Mesenteric fat pad (tissue), 1 donor: ENCODE data around the gene CMTM5. TPM values are rescaled to one million over a fixed set of nuclear protein-coding genes. Genes with fewer than 3 reads are reported as not detected.
"Not testable (repeated sequence)": the region's sequence is repeated elsewhere in the genome, so short reads cannot be mapped to it uniquely, and the experiment has no call there.

ENCODE experiments used
- DNase-seq: peaks from one replicate; pipeline ENCODE4 v3.0.0-alpha.2; 2020; ENCODE audit warnings: low spot score
- total RNA-seq: library from RNA; stranded (reverse); fragmentation: NEBNext Ultra II Directional; extraction: Animal tissue kit (Norgen Biotek cat#: 25700); gene quantifications from one replicate; pipeline ENCODE4 v1.2.1, GENCODE V29; 2021
- donor health status: DM: yes; HTN: yes; CAD: no.

Gene CMTM5
- total RNA-seq, 1 donor from 2014 or later: not detected

- no peak for DNase-seq
Observed at GRCh38 chr14:23377573-23378563, 1.0 kb downstream of the CMTM5 start.

DNA sequence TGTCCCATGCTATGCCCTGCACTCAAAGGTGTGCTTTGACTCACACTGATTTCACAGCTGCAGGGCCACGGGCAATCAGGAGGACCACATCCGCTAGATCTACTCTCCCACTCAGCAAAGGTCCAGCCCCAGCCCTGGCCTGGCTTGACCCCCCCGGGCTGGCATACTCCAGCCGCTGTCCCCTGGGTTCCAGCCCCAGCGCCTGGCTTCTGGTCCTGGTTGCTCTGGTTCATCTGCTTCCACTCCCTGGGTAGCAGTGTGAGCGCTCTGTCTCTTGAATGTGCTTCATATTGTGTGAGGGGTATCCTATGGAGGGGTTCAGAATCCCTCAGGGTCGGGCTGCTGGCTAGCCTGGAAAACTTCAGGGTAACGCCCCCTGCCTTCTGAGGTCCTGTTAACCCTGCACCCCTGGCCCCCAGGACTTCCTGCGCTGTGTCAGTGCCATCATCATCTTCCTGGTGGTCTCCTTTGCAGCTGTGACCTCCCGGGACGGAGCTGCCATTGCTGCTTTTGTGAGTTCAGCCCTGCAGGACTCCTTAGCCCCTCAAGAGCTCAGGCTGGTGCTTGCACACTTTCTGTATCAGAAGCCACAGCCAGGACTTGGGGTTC lies 1.9 kb downstream of the CMTM5 start:
- no peak for DNase-seq

DNA sequence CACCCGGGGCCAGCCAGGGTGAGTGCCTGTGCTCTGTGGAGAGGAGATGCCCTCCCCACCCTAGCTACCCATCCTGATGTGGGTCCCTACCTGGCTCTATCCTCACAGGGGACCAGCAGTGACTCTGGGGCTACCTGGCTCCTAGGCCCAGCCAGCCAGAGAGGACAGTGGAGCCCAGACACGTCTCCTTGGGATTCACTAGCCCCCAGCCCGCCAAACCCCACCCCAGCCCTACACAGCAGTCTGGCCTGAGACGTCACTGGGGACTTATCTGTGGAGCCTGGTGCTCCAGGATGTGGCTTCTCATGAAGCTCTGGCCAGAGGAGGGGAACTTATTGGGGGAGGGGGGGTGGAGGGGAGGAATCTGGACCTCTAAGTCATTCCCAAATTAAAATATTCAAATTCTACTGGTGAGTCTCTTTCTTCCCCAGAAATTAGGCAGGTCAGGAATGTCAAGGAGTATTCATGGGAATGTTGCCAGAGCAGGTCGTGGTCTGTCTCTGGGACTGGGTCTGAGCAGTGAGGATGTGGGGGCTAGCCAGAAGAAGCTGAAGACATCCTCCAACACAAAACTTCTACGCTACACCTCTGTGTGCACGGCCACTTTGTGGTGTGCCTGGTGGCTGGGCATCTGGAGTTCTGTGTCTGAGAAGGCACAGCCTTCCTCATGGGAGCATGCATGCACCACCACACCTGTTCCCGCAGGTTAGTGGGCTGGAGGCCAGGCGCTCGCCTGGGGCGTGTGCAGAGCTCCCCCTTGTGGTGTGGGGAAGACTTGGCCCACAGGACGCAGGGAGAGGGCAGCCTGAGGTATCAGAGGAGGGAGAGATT lies 2.7 kb downstream of the CMTM5 start:
- no peak for DNase-seq

DNA sequence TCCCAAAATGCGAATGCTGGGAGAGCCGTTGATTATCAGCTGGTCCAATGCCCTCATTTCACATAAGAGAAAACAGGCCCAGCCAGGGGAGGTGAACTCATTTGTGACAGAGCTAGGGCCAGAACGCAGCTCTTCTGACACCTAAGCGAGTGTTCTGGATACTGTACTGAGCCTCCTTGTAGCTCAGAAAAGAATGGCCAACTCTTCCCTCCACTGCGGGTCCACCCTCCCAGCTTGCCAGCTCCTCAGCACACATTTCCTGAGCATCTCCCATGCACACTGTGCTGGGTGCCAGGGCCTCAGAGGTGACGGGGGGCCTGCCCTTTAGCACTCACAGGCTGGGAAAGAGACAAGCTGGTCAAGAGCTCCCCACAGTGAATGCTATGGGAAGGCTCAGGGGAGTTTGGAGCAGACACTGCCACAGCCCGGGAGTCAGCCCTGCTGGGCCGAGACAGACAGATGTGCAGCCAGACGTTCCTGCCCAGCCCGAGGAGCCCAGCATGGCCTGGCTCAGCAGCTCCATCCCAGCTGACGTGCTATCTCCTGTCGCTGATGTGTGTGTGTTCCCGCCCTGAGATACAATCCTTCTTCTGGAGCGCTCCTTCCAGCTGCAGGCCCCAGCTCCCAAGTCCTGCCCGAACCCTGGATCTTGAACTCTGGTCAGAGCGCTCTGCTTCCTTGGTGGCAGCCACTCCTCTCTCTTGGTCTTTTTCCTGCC lies 3.5 kb downstream of the CMTM5 start:
- no peak for DNase-seq

- DNase-seq: no peak
Observed at GRCh38 chr14:23380976-23381375, 4.1 kb downstream of the CMTM5 start.

GRCh38 chr14:23381871-23382270 lies 5.0 kb downstream of the CMTM5 start:
- DNase-seq: no peak

DNA sequence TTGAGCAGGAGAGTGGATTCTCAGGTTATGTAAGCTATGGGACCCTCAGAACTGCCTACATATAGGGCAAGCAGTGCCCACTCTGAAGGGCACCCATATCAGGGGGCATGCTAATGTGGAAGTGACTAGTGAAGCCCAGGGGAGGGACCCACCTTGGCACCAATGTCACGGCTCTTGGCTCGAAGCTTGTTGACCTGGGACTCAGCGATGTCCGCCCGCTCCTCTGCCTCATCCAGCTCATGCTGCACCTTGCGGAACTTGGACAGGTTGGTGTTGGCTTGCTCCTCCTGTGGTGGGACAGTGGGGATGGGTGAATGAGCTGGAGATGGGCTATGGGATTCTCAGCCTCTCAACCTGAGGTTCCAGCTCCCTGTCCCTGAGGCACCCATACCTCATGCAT lies 5.4 kb downstream of the CMTM5 start:
- DNase-seq: no peak

DNA sequence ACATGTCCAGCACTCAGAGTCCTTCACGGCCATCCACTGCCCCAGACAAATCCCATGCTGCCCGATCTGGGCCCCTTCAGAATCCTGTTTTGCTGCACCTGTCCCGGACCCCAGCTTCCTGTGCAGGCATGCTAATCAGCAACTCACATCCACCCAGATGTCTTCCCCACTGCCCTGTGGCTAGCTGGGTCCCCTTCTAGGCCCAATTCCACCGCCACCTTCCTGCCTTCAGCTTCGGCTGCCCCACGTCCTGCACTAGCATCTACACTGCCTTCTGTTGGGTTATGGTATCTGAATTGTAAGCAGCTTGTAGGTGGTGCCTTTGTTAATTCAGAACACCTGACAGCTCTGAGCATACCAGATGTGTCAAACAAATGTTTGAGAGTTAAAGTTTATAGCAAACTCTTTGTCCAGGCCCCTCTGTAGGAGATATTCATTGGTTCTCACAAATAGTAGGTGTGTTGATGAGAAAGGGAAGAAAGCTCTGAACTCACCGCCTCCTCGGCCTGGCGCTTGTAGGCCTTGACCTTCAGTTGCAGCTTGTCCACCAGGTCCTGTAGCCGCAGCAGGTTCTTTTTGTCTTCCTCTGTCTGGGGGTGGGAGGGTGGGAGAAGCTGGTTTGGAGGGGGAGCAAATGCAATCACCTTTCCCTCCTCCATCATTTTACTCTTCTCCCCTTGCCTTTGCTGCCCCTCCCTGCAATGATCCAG lies 6.0 kb downstream of the CMTM5 start:
- DNase-seq: no peak

GRCh38 chr14:23384364-23385080 lies 7.7 kb downstream of the CMTM5 start:
- DNase-seq: no peak

- DNase-seq: no peak
Observed at GRCh38 chr14:23385244-23385641, 8.4 kb downstream of the CMTM5 start.

- no peak for DNase-seq
Observed at GRCh38 chr14:23385642-23386265, 8.9 kb downstream of the CMTM5 start.

- not testable (repeated sequence) for DNase-seq
Observed at GRCh38 chr14:23386266-23386657, 9.4 kb downstream of the CMTM5 start.

GRCh38 chr14:23386999-23387398 lies 10.2 kb downstream of the CMTM5 start:
- DNase-seq: no peak

DNA sequence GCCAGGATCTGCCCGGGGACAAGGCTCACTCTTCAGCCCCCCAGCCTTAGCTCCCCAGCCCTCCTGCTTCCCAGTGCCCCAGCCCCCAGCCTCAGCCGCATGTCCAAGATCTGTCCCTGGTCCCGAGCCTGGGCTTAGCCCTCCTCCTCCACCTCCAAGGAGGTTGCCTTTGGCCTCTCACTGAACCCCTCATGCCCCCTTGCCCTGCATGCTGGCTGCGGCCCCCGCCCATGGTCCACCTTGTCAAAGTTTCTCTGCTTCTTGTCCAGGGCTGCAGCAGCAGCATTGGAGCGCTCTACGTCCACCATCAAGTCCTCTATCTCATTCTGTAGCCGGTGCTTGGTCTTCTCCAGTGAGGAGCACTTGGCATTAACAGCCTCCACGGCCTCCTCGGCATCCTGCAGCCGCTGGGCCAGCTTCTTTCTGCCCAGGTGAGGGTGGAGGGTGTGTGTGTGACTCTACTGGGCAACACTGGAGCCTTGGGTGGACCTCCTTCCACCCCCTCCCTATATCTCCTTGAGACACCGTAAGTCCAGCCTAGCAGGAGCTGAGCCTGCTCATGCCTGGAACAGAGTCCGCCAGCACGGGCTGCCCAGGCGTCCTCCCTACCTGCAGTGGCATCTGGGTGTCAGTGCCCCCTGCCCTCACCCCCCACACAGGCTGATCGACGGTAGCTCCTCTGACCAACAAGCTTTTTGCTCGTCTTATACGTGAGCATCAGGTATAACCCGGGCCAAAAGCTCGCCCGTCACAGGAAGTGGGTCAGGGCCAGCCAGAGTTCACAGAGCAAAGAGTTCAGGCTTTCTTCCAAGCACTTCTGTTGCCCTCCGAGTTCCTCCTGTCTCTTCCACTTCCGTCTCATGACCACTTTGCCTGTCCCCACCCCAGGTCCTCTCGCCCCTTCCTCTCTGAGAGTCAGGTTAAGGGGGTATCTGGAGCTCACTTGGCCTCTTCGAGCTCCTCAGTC lies 11.4 kb downstream of the CMTM5 start:
- no peak for DNase-seq

GRCh38 chr14:23388996-23389395 lies 12.2 kb downstream of the CMTM5 start:
- no peak for DNase-seq

DNA sequence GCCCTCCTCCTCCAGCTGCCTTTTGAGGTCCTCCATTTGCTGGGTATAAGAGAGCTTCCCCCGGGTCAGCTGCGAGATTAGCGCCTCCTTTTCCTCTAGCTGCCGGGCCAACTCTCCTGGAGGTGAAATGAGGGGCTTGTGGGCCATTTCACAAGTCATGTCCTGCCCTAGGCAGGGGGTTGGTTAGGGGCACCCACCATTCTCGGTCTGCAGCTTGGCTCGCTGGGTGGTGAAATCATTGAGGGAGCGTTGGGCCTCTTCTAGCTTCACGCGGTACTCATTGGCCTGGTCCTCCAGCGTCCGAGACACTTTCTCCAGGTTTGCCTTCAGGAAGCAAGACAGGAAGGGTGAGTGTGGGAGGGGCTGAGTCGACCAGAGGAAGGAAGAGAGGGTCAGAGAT lies 12.6 kb downstream of the CMTM5 start:
- no peak for DNase-seq

DNA sequence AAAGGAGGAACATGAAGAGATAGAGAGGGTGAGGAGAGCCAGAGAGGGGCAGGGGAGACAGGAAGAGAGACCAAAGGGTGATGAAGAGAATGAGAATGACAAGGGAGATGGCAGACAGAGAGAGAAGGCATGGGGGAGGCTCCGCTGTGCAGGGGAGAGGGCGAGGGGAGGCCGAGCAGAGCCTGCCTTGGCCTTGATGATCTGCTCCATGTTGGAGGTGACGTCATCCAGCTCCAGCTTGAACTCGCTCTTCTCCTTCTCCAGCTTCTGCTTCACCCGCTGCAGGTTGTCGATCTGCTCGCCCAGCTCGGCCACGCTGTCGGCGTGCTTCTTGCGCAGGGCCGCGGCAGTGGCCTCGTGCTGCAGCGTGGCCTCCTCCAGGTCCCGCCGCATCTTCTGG lies 13.0 kb downstream of the CMTM5 start:
- DNase-seq: not testable (repeated sequence)

DNA sequence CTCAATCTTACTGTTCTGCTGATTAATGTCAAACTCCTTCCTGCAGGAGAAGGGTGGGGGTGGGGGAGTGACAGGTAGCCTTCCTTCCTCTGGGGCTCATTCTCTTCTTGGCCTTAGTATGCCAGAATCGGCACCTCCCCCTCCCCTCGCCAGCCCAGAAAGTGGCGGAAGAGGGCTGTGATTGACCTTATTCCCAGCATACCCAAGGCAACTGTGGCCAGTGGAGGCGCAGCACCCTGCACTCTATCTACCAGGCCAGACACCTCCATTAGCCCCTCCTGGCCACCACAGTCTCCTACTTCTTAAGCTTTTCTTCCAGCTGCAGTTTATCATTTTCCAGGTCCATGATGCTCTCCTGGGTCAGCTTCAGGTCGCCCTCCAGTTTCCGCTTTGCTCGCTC lies 15.8 kb downstream of the CMTM5 start:
- DNase-seq: no peak
